Measurements from ENCODE around the gene UNC13C. TPM values are rescaled to one million over a fixed set of nuclear protein-coding genes. Genes with fewer than 3 reads are reported as not detected.

The UNC13C gene
- total RNA-seq, 4 donors from 2014 or later: under 0.01 to 0.30 (median 0.21) TPM; not detected in 1

- TF ChIP-seq EP300 (IDR thresholded peaks at IDR 0.05): no peak
- TF ChIP-seq CTCF (IDR thresholded peaks at IDR 0.05): no peak
- TF ChIP-seq POLR2A (IDR thresholded peaks at IDR 0.05): no peak
- H3K4me1 ChIP-seq: no peaks in the 10 kb centered on the region
- no peak for DNase-seq (ENCODE audit: low spot score in 2 of 2)
These were observed 118.8 kb downstream of the UNC13C start for GRCh38 chr15:54097019-54097418.

GRCh38 chr15:54099010-54099409 lies 120.8 kb downstream of the UNC13C start:
- no peaks in the 10 kb centered on the region for H3K36me3 ChIP-seq
- H3K9me3 ChIP-seq: peaks cover 0 to 3% (median 0%) of the 10 kb centered on the region in 4 donors
- 9 to 30% methylated on average over 1 of the region's 1 CpG for WGBS, 2 donors
- no peak for TF ChIP-seq POLR2A (IDR thresholded peaks at IDR 0.05)
- TF ChIP-seq EP300 (IDR thresholded peaks at IDR 0.05): no peak
- no peak for TF ChIP-seq CTCF (IDR thresholded peaks at IDR 0.05)
- H3K4me1 ChIP-seq: no peaks in the 10 kb centered on the region
- H3K4me3 ChIP-seq: no peak overlapping the region
- H3K27ac ChIP-seq: no peak overlapping the region
- no peak for DNase-seq (ENCODE audit: low spot score in 2 of 2)
- H3K27me3 ChIP-seq: no peaks in the 10 kb centered on the region

More at GRCh38 chr15:54097019-54097418, 118.8 kb downstream of the UNC13C start:
- Histone ChIP-seq H3K9me3 (peaks cover 0 to 3% (median 0%) of the 10 kb centered on the region in 4 donors), H3K27me3 (no peaks in the 10 kb centered on the region), H3K27ac (no peak overlapping the region), H3K36me3 (no peaks in the 10 kb centered on the region), H3K4me3 (no peak overlapping the region)

GRCh38 chr15:54101664-54102270 lies 123.5 kb downstream of the UNC13C start:
- TF ChIP-seq EP300 (IDR thresholded peaks at IDR 0.05): no peak
- TF ChIP-seq POLR2A (IDR thresholded peaks at IDR 0.05): no peak
- TF ChIP-seq CTCF (IDR thresholded peaks at IDR 0.05): no peak
- 81 to 84% methylated on average over 10 of the region's 10 CpGs for WGBS, 2 donors
- DNase-seq (ENCODE audit: low spot score in 2 of 2): no peak
- no peaks in the 10 kb centered on the region for H3K36me3 ChIP-seq
- H3K4me1 ChIP-seq: no peaks in the 10 kb centered on the region
- H3K27me3 ChIP-seq: no peaks in the 10 kb centered on the region
- H3K9me3 ChIP-seq: no peaks in the 10 kb centered on the region
- no peak overlapping the region for H3K27ac ChIP-seq
- no peak overlapping the region for H3K4me3 ChIP-seq

- Histone ChIP-seq H3K36me3 (no peaks in the 10 kb centered on the region), H3K9me3 (no peaks in the 10 kb centered on the region), H3K27me3 (no peaks in the 10 kb centered on the region), H3K27ac (no peak overlapping the region), H3K4me3 (no peak overlapping the region), H3K4me1 (no peaks in the 10 kb centered on the region)
- 62 to 80% methylated on average over 3 of the region's 3 CpGs for WGBS, 2 donors
- no peak for DNase-seq (ENCODE audit: low spot score in 2 of 2)
- no peak for TF ChIP-seq POLR2A (IDR thresholded peaks at IDR 0.05)
- TF ChIP-seq CTCF (IDR thresholded peaks at IDR 0.05): no peak
- no peak for TF ChIP-seq EP300 (IDR thresholded peaks at IDR 0.05)
These were observed 124.5 kb downstream of the UNC13C start for GRCh38 chr15:54102704-54103103.

- 80 to 83% methylated on average over 2 of the region's 2 CpGs for WGBS, 2 donors
- no peaks in the 10 kb centered on the region for H3K36me3 ChIP-seq
- H3K9me3 ChIP-seq: no peaks in the 10 kb centered on the region
- DNase-seq (ENCODE audit: low spot score in 2 of 2): no peak
- H3K27ac ChIP-seq: no peak overlapping the region
- no peaks in the 10 kb centered on the region for H3K27me3 ChIP-seq
- no peak for TF ChIP-seq CTCF (IDR thresholded peaks at IDR 0.05)
- no peak for TF ChIP-seq EP300 (IDR thresholded peaks at IDR 0.05)
- no peak for TF ChIP-seq POLR2A (IDR thresholded peaks at IDR 0.05)
- H3K4me1 ChIP-seq: no peaks in the 10 kb centered on the region
- no peak overlapping the region for H3K4me3 ChIP-seq
These were observed 130.8 kb downstream of the UNC13C start for GRCh38 chr15:54109014-54109413.

Data from tibial nerve (tissue), 4 donors.